Stimulated activated CD8-positive, alpha-beta memory T cell treated with anti-CD3 and anti-CD28 coated beads, Interleukin-4, amount 100 ng/mL, for 4 hours (primary cell): ENCODE measurements around the gene SMYD3.

Source experiments
- DNase-seq, 2 donors: peaks; one replicate each; pipeline ENCODE4 v3.0.0-alpha.2; 2020; ENCODE audit warnings: low read depth in 2 of 2, low spot score in 1 of 2

SMYD3 gene

DNA sequence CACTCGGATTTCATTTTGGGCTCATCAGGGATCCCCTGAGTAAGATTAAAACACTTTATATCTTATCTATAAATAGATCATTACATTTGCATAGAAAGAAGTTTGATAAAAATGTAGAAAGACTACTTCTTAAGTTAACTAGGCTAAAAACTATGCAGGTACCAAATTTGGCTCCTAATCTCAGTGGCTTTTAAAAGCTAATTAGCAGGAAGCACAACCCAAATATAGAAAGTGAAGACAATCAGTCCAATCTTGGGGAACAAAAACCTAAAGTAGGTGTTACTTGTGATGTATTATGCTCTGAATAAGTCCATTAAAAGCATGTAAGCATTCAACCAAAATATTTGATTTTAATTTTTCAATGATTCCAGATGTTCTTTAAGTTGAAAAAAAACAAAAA, 35.4 kb downstream of the SMYD3 start:
- no peak for DNase-seq

DNA sequence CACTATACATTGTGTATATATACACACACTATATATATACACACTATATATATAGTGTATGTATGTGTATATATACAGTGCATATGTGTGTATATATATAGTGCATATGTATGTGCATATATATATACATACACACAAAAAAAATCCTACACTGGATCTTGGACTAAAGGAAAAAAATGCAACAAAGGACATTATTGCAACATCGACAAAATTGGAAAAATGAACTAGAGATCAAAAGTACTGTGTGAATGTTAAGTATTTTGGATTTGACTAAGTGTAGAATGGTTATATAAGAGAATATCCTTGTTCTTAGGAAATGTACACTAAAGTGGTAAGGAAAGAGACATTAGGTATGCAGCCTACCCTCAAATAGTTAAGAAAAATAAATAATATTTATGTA, 36.5 kb downstream of the SMYD3 start:
- DNase-seq = no peak

DNA sequence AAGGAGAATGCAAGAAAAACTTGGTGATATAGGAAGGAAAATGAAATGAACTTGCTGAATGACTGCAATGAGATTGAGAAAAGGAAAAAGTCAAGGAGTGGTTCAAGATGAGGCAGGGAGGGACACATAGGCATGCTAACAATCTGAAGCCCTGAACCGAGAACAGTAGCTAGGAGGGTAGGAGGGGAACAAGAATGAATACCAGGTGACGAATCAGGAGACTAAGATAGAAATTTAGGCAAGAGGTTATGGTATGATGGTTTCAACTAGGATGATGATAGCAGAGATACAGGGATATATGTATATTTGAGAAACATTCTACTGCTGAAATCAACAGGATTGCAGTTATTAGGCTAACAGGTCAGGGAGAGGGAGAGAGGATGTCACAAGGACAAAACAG, 44.1 kb downstream of the SMYD3 start:
- DNase-seq = no peak

DNA sequence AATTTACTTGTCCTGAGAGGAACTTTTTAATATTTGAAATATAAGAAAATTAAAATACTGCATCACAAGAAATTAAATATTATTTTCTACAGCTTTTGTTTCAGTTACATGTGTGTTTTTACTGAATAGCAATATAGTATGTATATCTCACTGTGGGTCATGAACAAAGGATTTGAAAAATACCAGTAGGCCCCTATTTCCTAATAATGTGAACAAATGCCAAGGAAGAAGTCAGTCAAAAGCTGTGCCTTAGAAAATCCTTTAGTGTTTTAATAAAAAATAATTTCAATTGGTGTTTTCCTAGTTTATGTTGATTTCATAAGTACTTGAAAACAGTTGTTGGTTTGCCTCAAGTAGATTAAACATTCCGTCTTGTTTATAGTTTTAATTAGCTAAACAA, 46.7 kb downstream of the SMYD3 start:
- no peak for DNase-seq

DNA sequence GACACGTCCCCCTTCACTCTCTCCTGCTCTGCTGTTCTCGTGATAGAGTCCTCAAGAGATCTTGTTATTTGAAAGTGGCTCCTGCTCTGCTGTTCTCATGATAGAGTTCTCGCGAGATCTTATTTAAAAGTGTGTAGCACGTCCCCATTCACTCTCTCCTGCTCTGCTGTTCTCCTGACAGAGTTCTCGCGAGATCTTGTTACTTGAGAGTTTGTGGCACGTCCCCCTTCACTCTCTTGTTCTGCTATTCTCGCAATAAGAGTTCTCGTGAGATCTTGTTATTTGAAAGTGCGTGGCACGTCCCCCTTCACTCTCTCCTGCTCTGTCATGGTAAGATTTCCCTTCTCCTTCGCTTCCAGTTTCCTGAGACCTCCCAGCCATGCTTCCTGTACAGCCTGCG, 47.9 kb downstream of the SMYD3 start:
- no peak for DNase-seq

DNA sequence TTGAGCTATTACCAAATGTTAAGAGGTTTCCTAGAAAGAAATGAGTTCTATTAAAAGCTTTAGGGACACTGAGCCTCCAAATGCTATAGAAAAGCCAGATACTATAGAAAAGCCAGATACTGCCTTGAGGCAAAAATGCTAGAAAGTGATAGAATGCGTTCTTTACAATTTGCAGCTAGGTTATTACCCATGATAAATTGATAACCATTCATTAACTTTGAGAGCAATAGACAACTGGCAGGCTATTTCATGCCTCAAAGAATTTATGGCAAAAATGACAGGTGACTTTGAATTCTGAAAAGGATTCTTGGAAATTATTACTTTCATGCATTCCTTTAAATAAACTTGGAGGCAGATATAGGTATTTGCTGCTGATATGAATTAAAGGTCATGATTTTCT, 51.6 kb downstream of the SMYD3 start:
- no peak for DNase-seq

DNA sequence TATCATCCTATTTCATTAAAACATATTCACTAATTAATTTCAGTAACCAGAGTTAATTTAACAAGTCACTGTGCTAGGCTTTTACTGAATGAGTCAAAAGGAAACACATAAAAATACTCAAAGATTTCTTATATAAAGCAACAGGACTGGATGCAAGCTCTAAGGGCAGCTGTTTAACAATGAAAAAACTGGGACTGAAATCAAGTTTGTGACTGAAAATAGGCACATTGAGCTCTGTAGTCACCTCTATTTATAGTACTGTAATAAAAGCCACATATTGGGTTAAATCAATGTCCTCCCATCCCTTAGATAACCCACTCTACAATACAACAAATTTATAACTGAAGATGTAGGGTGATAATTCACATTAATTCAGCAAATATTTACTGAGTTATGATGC, 52.4 kb downstream of the SMYD3 start:
- DNase-seq = no peak

DNA sequence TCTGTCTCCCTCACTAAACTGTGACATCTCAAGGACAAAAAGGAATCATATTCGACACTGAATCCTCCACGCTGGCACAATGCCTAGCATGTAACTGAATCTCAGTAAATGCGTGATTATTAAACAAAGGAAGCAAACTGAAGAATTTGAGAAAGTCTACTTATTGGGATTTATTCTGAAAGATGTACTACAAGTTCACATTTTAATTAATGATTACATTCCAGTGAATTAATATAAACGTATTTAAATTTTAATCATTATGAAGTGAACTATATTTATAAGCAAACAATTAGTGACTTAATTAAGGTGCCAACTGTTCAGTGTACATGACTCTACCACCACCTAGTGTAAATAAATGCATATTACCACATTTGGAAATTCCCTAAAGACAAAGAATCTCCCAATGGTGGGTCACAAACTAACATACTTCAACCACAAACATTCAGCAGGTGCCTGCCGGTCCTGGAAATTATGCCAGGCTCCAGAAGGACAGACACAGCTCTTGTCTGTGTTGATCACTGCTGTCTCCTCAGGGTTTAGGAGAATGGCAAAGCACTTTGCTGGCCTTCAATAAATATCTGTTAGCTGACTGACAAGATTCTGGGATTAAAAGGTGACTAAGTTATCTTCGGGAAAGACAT, 56.3 kb downstream of the SMYD3 start:
- no peak for DNase-seq

DNA sequence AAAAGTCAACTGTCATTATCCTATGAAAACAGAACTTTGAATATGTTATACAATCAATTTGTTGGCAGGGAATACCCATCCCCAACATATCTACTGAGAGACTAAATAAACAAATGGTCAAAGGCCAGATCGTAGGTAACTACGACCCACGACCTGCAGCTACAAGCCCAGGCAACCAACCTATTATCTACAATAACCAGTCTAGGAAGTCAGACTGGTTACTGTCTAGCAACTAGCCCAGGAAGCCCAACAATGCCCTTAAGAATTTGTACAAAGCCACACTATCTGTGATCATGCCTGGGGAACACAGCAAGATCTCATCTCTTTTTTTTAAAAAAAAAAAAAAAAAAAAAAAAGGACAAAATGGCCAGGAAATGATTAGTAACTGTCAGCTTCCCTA, 58.7 kb downstream of the SMYD3 start:
- DNase-seq = no peak

DNA sequence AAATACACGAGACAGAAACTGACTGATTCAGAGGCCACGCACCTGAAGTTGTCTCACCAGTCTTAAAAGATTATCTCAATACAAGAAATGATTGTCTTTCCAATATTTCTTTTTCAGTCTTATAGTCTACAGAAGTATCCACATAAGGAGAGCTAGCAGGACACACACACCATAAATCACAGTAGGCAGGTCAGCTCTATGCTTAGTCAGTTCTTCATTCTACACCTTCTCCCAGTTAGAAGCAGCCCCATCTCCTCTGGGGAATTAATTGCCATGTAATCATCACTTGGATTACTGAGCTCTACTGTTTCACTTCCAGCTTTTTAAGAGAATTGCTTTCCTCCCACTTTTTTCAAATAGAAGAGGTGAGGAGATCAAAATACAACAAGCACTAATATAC, 59.6 kb downstream of the SMYD3 start:
- DNase-seq = no peak

DNA sequence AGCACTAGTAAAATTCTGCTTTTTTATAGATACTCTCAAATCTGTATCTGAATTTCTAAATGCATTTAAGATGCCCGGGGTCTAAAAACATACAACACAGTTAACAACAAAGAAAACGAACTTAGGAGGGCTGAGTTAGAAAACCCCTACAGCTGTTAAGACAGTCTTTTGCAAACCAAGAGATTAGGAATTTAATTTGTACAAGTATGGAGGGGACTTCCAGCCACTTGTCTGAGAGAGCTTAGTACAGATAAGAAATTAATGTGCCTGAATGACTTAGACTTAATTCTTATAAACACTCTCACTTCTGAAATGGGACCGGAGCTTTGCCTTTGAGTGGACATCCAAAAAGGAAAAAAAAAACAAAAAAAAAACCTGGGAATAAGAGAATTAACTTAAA, 61.6 kb downstream of the SMYD3 start:
- no peak for DNase-seq

DNA sequence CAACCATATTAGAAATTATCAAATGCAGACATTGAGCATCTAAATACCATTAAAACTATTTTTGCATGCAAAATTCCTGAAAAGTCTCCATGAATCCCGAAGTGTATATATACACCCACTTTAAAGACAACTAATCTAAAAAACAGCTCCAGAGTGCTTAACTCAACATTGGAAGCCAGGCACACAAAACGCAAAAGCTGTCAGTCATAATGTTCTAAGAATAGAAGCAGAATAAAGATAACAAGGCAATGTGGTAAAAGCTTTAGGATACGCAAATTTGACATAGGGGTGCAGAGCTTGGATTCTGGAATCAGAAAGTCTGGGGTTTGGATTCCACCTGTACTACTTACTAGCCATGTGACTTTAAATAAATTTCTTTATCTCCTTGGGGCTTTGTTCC, 62.5 kb downstream of the SMYD3 start:
- no peak for DNase-seq

DNA sequence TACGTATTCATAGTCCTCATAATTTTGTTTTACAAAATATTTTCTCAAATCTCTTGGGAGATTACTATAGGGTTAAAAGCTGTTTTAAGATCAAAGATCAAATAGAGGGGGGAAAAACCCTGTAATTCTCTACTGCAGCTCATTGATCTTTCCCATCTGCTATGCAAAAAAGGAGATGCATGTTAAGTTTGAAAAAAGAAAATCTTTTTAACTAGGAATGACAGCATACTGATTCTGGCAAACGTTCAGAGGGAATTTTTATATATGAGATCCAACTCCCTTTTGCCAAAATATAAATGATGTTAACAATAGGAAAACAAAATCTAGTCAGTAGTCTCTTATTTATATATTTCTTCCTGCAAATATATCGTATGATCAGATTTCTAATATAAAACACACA, 69.1 kb downstream of the SMYD3 start:
- no peak for DNase-seq

DNA sequence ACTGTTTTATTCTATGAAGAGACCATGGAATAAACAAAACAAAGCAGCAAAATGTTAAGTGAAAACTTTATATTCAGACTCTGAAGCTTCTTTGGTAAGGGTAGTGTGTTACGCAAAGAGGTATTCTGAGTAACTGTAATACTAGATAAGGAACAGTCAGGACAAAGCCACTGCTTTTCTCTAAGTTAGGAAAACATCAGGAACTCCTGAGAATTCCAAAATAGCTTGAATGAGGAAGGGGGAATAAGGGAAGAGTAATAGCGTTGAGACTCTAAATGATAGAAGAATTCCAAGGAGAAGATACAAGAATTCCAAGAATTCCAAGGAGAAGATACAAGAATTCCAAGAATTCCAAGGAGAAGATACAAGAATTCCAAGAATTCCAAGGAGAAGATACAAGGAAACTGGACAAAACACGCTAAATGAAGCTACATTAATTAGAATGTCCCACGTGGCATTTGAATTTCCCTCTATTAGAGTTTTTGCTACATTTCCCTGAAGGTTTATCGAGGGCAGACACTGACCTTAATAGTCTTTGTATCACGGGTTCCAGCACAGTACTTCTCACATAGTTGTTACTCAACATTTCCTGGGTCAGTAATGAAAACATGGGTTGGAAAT, 71.5 kb downstream of the SMYD3 start:
- no peak for DNase-seq

DNA sequence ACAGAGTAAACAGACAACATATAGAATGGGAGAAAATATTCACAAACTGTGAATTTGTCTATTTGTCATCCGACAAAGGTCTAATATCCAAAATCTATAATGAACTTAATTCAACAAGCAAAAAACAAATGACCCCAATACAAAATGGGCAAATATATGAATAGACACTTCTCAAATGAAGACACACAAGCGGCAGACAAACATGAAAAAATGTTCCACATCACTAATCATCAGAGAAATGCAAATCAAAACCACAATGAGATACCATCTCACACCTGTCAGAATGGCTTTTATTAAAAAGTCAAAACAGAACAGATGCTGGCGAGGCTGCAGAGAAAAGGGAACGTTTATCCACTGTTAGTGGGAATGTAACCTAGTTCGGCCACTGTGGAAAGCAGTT, 72.7 kb downstream of the SMYD3 start:
- DNase-seq = no peak

DNA sequence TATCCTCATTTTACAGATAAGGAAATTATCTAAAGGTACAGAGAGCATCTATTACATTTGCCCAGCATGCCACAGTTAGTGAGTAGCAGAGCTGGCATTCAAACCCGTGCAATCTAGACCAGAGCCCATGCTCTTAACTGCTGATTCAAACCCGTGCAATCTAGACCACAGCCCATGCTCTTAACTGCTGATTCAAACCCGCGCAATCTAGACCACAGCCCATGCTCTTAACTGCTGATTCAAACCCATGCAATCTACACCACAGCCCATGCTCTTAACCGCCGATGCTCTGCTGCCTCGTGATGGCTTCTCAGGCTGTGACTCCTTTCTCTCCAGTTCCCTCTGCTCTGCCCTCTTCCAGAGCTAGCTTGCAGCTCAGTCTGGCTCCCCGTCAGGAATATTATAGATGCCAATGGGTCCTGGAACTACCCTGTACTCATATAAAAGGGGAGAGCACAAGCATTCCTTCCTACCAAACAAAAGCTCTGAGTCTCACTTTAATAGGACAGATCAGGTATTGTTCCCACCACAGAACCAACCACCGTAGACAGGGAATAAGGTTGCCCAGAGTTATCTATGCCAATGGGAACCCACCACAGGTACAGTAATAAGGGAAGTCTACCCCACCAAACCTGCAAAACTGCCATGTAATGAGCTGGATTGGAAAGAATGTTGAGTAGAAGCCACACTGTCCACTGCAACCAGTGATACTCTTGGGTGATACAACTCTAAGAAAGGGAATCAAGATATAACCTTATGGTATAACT, 78.4 kb downstream of the SMYD3 start:
- DNase-seq = no peak

DNA sequence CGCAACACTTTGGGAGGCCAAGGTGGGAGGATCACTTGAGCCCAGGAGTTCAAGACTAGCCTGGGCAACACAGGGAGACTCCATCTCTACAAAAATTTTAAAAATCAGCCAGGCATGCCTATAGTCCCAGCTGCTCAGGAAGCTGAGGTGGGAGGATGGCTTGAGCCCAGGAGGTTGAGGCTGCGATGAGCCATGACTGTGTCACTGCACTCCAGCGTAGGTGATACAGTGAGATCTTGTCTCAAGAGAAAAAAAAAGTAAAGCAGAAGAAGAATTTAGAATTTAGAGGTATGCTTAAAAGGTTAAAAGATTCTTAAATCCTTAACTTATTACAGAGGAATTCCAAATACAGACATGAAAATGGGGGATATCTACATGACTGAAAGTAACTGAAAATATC, 79.5 kb downstream of the SMYD3 start:
- DNase-seq = no peak

DNA sequence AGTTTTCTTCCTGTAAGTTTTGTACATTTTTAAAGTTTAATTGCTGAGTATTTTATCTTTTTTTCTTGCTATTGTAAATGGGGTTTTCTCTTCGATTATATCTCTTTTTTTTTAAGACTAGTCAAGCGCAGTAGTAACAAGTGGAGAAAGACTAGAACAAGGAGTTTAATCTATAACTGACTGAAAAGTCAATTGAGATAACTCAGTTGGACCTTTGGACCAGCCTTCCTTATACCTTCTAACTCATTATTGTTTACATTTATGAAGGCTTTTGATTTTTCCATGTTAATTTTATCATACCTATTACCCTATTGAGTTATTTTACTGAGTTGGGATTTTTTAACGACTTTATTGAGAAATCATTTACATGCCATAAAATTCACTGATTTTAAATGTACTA, 81.2 kb downstream of the SMYD3 start:
- DNase-seq = no peak

DNA sequence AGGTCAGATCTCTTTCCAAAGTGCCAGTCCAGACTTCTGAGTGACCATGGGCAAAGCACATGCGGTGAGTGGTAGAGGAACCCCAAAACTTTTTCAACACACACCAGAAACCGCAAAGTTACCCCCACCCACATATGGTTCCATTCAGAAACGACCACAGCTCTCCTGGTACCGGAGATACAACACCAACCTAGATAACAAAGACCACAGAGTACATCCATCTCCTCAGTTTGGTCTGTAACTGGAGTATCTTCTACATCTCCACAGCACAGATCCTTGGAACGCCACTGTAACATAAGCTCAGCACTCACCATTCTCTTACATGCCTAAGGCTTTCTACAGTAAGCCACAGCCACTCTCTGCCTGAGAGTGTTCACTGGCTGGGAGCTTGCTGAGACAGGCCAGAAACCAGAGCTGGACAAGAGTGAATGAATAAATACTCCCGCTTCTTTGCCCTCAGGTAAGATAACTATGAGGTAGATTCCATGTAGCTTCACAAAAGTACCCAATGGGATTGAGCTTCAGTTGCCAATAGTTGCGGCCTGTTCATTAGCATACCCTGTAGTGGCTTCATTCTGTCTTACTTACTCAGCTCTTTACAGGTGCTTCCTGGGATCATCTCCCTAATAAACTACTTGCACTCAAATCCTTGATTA, 81.8 kb downstream of the SMYD3 start:
- no peak for DNase-seq

DNA sequence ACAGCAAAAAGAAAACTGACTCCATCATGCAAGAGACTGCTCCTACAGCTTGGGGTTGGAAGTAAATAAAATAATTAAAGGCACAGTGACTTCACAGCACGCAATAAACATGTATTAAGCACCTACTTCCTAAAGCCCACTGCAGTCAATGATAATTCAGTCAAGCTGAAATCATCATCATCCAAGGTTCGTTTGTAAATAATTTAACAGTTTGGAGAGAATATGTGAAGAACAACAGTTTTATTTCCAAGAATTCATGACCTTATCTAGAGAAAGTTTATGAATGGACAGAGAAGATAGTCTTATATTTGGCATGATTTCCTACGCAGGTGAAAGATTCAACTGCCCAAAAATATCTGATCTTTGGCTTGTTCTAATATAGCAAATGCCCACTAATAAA, 86.8 kb downstream of the SMYD3 start:
- no peak for DNase-seq

DNA sequence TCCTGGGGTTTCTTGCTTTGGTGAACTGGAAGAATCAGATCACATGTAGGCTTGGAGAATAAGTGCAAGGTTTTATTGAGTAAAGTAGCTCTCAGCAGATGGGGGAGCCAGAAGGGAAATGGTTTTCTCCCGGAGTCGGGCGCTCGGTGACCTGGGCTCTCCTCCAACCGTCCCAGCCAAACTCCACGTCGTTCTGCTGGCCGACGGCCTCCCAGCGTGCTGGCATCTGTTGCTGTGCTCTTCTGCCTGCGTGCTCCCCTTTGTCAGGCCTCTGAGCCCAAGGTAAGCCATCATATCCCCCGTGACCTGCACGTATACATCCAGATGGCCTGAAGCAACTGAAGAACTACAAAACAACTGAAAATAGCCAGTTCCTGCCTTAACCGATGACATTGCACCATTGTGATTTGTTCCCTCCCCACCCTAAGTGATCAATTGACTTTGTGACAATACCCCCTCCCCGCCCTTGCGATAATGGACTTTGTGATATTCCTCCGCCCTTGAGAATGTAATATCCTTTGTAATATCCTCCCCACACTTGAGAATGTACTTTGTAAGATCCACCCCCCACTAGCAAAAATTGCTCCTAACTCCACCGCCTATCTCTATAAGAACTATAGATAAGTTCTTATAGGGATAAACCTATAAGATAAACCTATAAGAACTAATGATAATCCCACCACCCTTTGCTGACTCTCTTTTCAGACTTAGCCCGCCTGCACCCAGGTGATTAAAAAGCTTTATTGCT, 88.3 kb downstream of the SMYD3 start:
- DNase-seq = no peak
